ENCODE measurements around the gene SSH2.
A peak's percentile ranks its signal among the peaks of the same experiment; 100 is the strongest.

SSH2 gene

DNA sequence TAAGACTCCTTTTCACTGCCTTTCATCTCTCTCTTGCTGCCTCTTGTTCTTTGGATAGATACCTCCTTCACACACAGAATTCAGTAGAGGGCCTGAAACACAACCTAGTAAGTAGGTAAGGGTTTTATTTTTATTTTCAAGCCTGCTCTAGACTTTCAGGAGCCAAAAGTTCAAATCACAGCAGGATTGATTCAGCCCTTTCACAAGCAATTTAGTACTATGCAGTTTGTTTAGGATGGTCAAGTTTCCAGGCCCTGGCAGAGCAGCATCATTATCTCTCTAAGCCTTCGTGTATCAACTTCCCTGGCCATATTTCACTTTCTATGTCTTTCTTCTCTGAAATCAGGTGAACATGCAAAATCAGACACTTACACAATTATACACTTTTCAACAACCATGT is 158.5 kb downstream of the SSH2 start:
- peak in 1 of 3 experiments; percentile 22 for DNase-seq

DNA sequence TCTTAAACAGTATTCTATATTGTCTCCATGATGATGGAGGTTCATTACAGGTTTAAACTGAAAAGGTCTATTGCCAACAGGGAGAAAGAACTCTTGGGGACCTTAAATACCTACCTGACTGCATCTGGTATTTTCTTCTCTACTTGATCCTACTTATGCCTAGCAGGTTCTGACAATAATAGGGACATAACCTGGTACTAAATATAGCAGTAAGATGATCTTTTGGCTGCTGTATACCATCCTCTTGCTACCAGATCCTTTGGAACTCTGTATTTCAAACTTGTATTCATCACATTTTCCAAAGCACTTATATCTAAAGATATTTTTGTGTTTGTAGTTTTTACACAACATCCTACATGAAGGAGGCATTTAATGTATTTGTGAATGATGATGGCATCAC is 160.8 kb downstream of the SSH2 start:
- DNase-seq: no peak

- DNase-seq: no peak
Measured at GRCh38 chr17:29766796-29767327, 163.2 kb downstream of the SSH2 start.

DNA sequence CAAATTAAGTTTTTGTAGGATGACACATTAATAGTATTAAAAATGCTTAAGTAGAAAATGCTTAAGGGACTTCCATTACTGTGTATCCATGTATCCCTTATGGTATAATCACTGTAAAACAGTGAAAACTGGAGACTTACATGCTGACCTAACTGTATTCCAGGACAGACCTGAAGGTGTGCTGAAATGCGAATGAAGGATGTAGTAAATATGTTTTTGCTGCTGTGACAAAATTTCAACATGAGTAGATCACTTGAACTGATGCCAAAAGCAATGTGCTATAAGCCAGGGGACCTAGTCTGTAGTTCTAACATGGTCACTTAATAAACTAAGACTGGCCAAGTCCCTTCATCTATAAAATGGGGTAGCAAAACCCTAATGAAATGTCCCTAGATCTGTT is 165.3 kb downstream of the SSH2 start:
- no peak for DNase-seq

GRCh38 chr17:29764217-29764616 is 165.8 kb downstream of the SSH2 start:
- DNase-seq: no peak

DNA sequence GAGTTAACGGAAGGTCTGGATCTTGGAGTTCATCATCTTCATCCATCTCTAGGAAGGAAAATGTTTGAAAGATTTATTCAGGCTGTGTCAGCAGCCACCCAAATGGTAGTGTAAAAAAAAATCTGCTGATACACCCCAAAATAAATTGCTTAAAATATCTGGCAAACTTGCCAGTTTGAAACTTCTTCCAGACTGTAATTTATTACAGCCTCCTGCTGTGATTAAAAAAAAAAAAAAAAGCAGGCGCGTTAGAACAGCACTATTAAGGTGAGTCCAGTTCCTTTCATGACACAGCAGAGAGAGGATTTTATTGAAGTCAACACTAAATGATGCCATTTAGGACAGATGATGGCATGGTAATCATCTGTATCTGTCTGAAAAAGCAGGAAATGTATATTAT is 166.8 kb downstream of the SSH2 start:
- peak in 1 of 3 experiments; percentile 32 for DNase-seq

- peak in 2 of 3 experiments; percentile 69 to 74 for DNase-seq
Measured at GRCh38 chr17:29761040-29761761, 168.8 kb downstream of the SSH2 start.

DNA sequence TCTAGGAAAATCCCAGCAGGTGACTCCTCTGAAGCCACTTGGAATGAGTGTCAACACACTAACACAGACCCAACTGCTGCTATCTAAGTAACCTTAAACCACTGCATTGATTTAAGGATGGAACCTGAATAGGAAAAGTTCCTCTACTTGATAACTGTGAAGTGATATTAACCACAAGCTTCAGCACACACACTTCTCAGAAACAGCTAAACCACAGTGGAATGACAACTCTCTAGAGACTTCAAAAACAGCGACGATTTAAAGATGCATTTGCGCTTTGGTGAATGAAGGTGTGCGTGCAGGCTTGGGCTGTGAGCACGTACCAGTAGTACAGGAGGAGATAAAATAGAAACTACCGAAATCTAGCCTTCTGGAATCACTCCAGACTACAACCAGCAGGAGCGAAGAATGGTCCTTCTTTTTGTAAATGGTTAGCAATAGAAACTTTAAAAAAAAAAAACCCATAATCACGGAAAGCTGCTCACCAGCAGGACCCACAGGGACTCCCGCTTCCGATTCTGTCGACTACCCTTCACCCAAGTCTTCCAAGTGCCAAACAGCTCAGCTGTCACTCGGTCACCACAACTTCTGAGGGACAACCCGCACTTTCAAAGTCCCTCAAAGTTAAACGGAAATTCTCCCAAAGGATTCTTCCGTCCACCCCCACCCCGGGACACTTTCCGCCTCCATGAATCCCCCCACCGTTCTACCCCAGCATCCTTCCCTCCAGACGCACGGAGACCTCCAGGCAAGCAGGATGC is 169.6 kb downstream of the SSH2 start:
- DNase-seq: peak in 1 of 3 experiments; percentile 82

- no peak for DNase-seq
Measured at GRCh38 chr17:29758255-29758654, 171.8 kb downstream of the SSH2 start.

DNA sequence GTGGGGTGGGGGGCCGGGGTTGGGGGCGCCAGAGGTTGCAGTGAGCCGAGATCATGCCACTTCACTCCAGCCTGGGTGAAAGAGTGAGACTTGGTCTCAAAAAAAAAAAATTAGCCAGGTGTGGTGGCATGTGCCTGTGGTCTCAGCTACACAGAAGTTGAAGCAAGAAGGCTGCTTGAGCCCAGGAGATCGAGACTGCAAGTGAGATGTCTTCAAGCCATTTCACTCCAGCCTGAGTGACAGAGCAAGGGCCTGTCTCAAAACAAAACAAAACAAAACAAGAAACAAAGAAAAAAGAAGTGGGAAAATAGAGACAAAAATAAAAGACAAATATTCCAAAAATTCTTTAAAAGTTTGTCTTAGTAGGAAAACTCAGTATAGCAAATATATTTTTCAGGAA is 172.2 kb downstream of the SSH2 start:
- no peak for DNase-seq

DNA sequence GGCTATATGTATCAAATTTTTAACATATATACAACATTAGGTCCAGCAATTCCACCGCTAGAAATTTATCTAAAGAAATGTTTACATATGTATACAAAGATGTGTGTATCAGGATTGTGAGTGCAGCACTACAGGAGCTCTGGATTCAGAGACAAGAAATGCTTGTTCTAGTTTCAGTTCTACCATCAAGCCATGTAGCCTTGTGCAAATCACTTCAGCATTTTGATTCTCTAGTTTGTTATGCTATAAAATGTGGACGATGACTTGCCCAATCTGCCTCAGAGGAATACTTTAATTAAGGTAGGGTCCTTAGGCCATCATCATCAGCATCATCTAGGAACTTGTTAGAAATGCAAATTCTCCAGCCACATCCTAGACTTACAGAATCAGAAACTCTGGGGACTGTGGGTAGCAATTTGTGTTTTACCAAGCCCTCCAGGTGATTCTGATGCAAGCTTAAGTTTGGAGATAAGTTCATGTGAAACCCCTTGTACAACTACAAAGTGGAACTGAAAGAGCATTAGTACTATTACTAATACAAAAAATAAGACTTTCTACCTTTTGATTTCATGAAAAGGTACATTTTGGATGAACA is 176.1 kb downstream of the SSH2 start:
- no peak for DNase-seq

GRCh38 chr17:29749045-29749825 is 180.8 kb downstream of the SSH2 start:
- no peak for DNase-seq

DNA sequence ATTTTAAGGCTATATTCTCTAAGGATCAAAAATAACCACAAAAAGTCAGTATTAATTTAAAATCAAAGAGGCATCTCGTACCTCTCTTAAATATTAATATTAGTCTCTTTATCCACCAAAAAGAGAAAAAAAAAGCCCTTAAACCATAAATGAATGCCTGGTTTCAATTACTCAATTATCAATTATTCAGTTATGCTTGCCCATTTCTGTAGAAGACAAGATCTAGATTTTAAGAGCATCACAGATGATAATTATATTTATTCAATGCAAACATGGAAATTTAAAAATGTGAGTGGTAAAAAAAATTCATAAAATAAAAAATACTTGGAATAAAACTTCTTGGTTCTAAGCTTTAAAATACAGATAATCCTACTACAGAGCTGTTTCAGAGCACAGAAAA is 181.6 kb downstream of the SSH2 start:
- DNase-seq: no peak

- no peak for DNase-seq
Measured at GRCh38 chr17:29747660-29748059, 182.4 kb downstream of the SSH2 start.

GRCh38 chr17:29746669-29747068 is 183.4 kb downstream of the SSH2 start:
- DNase-seq: no peak

- no peak for DNase-seq
Measured at GRCh38 chr17:29744121-29744520, 185.9 kb downstream of the SSH2 start.

- DNase-seq: no peak
Measured at GRCh38 chr17:29742210-29742513, 187.9 kb downstream of the SSH2 start.

- DNase-seq: no peak
Measured at GRCh38 chr17:29740017-29740416, 190.0 kb downstream of the SSH2 start.

DNA sequence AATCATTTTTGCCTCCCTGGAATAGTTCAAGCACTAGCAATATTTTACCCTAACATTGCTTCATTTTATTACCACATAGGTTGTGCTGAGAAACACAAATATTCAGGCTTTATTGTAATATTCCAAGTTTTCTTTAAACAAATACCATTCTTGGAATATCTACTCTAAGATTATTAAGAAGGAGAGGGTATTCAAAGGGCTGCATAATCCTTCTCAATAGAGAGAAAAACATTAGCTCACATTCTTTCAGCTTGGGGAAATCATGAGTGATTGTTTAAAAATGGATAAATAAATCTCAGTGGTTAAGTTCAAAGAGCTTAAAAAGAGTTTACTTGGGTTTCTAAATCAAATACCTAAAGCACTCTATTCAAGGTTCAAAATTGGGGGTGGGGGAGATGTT is 195.4 kb downstream of the SSH2 start:
- DNase-seq: no peak

GRCh38 chr17:29733166-29733565 is 196.9 kb downstream of the SSH2 start:
- no peak for DNase-seq

GRCh38 chr17:29732613-29733012 is 197.4 kb downstream of the SSH2 start:
- DNase-seq: no peak

GRCh38 chr17:29732209-29732608 is 197.8 kb downstream of the SSH2 start:
- no peak for DNase-seq

DNA sequence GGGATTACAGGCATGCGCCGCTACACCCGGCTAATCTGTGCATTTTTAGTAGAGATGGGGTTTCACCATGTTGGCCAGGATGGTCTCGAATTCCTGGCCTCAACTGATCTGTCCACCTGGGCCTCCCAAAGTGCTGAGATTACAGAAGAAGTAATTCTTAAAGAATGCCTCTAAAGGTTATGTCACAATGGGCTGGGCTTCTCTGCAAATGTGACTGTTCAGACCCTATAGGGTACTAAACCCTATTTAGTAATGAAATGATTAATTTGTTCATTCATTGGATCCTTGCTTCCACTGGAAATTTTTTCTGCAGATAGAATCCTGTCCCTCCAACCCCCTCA is 198.5 kb downstream of the SSH2 start:
- DNase-seq: no peak
